ENCODE data around the gene FOXP1.

Gene FOXP1

GRCh38 chr3:71029770-71030169, 553.8 kb downstream of the FOXP1 start:
- Histone ChIP-seq H3K36me3 (ENCODE audit: low read length) (no peaks in the 10 kb centered on the region), H4K20me1 (ENCODE audit: low read depth, low read length) (no peaks in the 10 kb centered on the region), H3K79me2 (ENCODE audit: insufficient read depth, low read length) (no peaks in the 10 kb centered on the region), H3F3A (ENCODE audit: insufficient read depth) (no peaks in the 10 kb centered on the region), H2AFZ (ENCODE audit: low read depth, low read length, severe bottlenecking) (no peak overlapping the region), H3K9me2 (replicated peaks; ENCODE audit: insufficient read depth, low read length) (no peaks in the 10 kb centered on the region), H3K27ac (ENCODE audit: low read depth, low read length) (no peak overlapping the region), H3K4me3 (ENCODE audit: insufficient read depth, low read length, poor library complexity, severe bottlenecking) (no peak overlapping the region), H3K4me2 (ENCODE audit: low read depth, low read length, poor library complexity, severe bottlenecking) (no peak overlapping the region), H3K27me3 (ENCODE audit: low read length) (no peaks in the 10 kb centered on the region), H3K9ac (ENCODE audit: low read length) (no peak overlapping the region), H3K9me3 (ENCODE audit: insufficient read depth, low read length) (no peaks in the 10 kb centered on the region)
- no peak for TF ChIP-seq EZH2phosphoT487 (conservative IDR thresholded peaks at IDR 0.05; ENCODE audit: low read length)
- no peak for TF ChIP-seq CTCF (IDR thresholded peaks at IDR 0.05; ENCODE audit: insufficient read depth, low read length, poor library complexity, severe bottlenecking)

- no peak overlapping the region for H3K9ac ChIP-seq (ENCODE audit: low read length)
- no peaks in the 10 kb centered on the region for H4K20me1 ChIP-seq (ENCODE audit: low read depth, low read length)
- no peak overlapping the region for H3K4me3 ChIP-seq (ENCODE audit: insufficient read depth, low read length, poor library complexity, severe bottlenecking)
- H3K36me3 ChIP-seq (ENCODE audit: low read length): no peaks in the 10 kb centered on the region
- no peak overlapping the region for H2AFZ ChIP-seq (ENCODE audit: low read depth, low read length, severe bottlenecking)
- H3K27me3 ChIP-seq (ENCODE audit: low read length): no peaks in the 10 kb centered on the region
- no peaks in the 10 kb centered on the region for H3F3A ChIP-seq (ENCODE audit: insufficient read depth)
- no peak overlapping the region for H3K27ac ChIP-seq (ENCODE audit: low read depth, low read length)
- no peak overlapping the region for H3K4me2 ChIP-seq (ENCODE audit: low read depth, low read length, poor library complexity, severe bottlenecking)
- no peak for TF ChIP-seq EZH2phosphoT487 (conservative IDR thresholded peaks at IDR 0.05; ENCODE audit: low read length)
- TF ChIP-seq CTCF (IDR thresholded peaks at IDR 0.05; ENCODE audit: insufficient read depth, low read length, poor library complexity, severe bottlenecking): no peak
- H3K9me2 ChIP-seq (replicated peaks; ENCODE audit: insufficient read depth, low read length): no peaks in the 10 kb centered on the region
- H3K9me3 ChIP-seq (ENCODE audit: insufficient read depth, low read length): no peaks in the 10 kb centered on the region
- no peaks in the 10 kb centered on the region for H3K79me2 ChIP-seq (ENCODE audit: insufficient read depth, low read length)
These were observed 554.7 kb downstream of the FOXP1 start for GRCh38 chr3:71028802-71029201.

- no peak for TF ChIP-seq EZH2phosphoT487 (conservative IDR thresholded peaks at IDR 0.05; ENCODE audit: low read length)
- Histone ChIP-seq H3K27ac (ENCODE audit: low read depth, low read length) (no peak overlapping the region), H3K9me3 (ENCODE audit: insufficient read depth, low read length) (no peaks in the 10 kb centered on the region), H3K79me2 (ENCODE audit: insufficient read depth, low read length) (no peaks in the 10 kb centered on the region), H4K20me1 (ENCODE audit: low read depth, low read length) (no peaks in the 10 kb centered on the region), H3K27me3 (ENCODE audit: low read length) (no peaks in the 10 kb centered on the region), H3F3A (ENCODE audit: insufficient read depth) (no peaks in the 10 kb centered on the region), H3K4me2 (ENCODE audit: low read depth, low read length, poor library complexity, severe bottlenecking) (no peak overlapping the region), H3K36me3 (ENCODE audit: low read length) (no peaks in the 10 kb centered on the region), H3K4me3 (ENCODE audit: insufficient read depth, low read length, poor library complexity, severe bottlenecking) (no peak overlapping the region), H2AFZ (ENCODE audit: low read depth, low read length, severe bottlenecking) (no peak overlapping the region), H3K9ac (ENCODE audit: low read length) (no peak overlapping the region), H3K9me2 (replicated peaks; ENCODE audit: insufficient read depth, low read length) (no peaks in the 10 kb centered on the region)
These were observed 555.3 kb downstream of the FOXP1 start for GRCh38 chr3:71028184-71028583.

GRCh38 chr3:71026634-71027578, 556.6 kb downstream of the FOXP1 start:
- TF ChIP-seq CTCF (IDR thresholded peaks at IDR 0.05; ENCODE audit: insufficient read depth, low read length, poor library complexity, severe bottlenecking): no peak
- no peak for TF ChIP-seq EZH2phosphoT487 (conservative IDR thresholded peaks at IDR 0.05; ENCODE audit: low read length)
- Histone ChIP-seq H2AFZ (ENCODE audit: low read depth, low read length, severe bottlenecking) (no peak overlapping the region), H3K79me2 (ENCODE audit: insufficient read depth, low read length) (no peaks in the 10 kb centered on the region), H3K9ac (ENCODE audit: low read length) (no peak overlapping the region), H3K27me3 (ENCODE audit: low read length) (no peaks in the 10 kb centered on the region), H3K4me3 (ENCODE audit: insufficient read depth, low read length, poor library complexity, severe bottlenecking) (no peak overlapping the region), H3K4me2 (ENCODE audit: low read depth, low read length, poor library complexity, severe bottlenecking) (no peak overlapping the region), H3F3A (ENCODE audit: insufficient read depth) (no peaks in the 10 kb centered on the region), H3K27ac (ENCODE audit: low read depth, low read length) (no peak overlapping the region), H3K36me3 (ENCODE audit: low read length) (no peaks in the 10 kb centered on the region), H3K9me2 (replicated peaks; ENCODE audit: insufficient read depth, low read length) (no peaks in the 10 kb centered on the region), H3K9me3 (ENCODE audit: insufficient read depth, low read length) (no peaks in the 10 kb centered on the region), H4K20me1 (ENCODE audit: low read depth, low read length) (no peaks in the 10 kb centered on the region)

All from SU-DHL-6 (cell line).